ENCODE measurements around the gene DNAJC5G. TPM values are rescaled to one million over a fixed set of nuclear protein-coding genes. Genes with fewer than 3 reads are reported as not detected.

The DNAJC5G gene
- total and polyA plus RNA-seq, 2 of the 13 experiments (the other 11 are each of a cell fraction or from before 2014, with no cell fraction given): 0.05 TPM; not detected in 1

GRCh38 chr2:27249891-27250651, 25.2 kb upstream of the DNAJC5G start (continued):
- TF ChIP-seq HMGXB4 (CRISPR knock-in tag; IDR thresholded peaks at IDR 0.05; ENCODE audit: borderline replicate concordance in 1 of 2, low read depth in 1 of 2) (peak; percentile 95 to 97), ZNF704 (CRISPR knock-in tag; IDR thresholded peaks at IDR 0.05; ENCODE audit: borderline replicate concordance) (0 out of 2 replicates have a peak, but pooled peaks have one; percentile 21), SATB2 (CRISPR knock-in tag; IDR thresholded peaks at IDR 0.05) (no peak), EZH2 (conservative IDR thresholded peaks at IDR 0.05; ENCODE audit: low read depth, low read length) (no peak), TGIF2 (CRISPR knock-in tag; IDR thresholded peaks at IDR 0.05) (no peak), SPEN (CRISPR knock-in tag; IDR thresholded peaks at IDR 0.05; ENCODE audit: low read depth) (peak; percentile 75), U2AF1 (optimal IDR thresholded peaks at IDR 0.05; ENCODE audit: low read depth, low read length) (no peak), ZNF124 (CRISPR knock-in tag; IDR thresholded peaks at IDR 0.05) (no peak), ZNF335 (CRISPR knock-in tag; IDR thresholded peaks at IDR 0.05) (0 out of 2 replicates have a peak, but pooled peaks have one; percentile 45), GABPB1 (CRISPR knock-in tag; IDR thresholded peaks at IDR 0.05) (peak; percentile 87), ZBTB26 (CRISPR knock-in tag; IDR thresholded peaks at IDR 0.05; ENCODE audit: borderline replicate concordance) (peak; percentile 51; the same call in 1 of the 2 replicates), POLR2AphosphoS2 (IDR thresholded peaks at IDR 0.05; ENCODE audit: low read depth, low read length) (no peak), ZSCAN30 (CRISPR knock-in tag; IDR thresholded peaks at IDR 0.05) (no peak), ZIK1 (CRISPR knock-in tag; IDR thresholded peaks at IDR 0.05; ENCODE audit: borderline replicate concordance, low read depth) (0 out of 2 replicates have a peak, but pooled peaks have one; percentile 8), HMG20A (CRISPR knock-in tag; IDR thresholded peaks at IDR 0.05; ENCODE audit: borderline replicate concordance) (no peak), ZMYM2 (CRISPR knock-in tag; IDR thresholded peaks at IDR 0.05) (peak; percentile 60; the same call in 1 of the 2 replicates), ATRX (CRISPR knock-in tag; IDR thresholded peaks at IDR 0.05; ENCODE audit: borderline replicate concordance) (no peak), SP2 (CRISPR knock-in tag; IDR thresholded peaks at IDR 0.05) (peak; percentile 28; the same call in 1 of the 2 replicates), ZNF75D (CRISPR knock-in tag; IDR thresholded peaks at IDR 0.05; ENCODE audit: borderline replicate concordance) (no peak), ZFP36L2 (CRISPR knock-in tag; IDR thresholded peaks at IDR 0.05) (peak; percentile 68; the same call in 1 of the 2 replicates), ZNF792 (CRISPR knock-in tag; IDR thresholded peaks at IDR 0.05) (no peak), NAIF1 (CRISPR knock-in tag; IDR thresholded peaks at IDR 0.05; ENCODE audit: borderline replicate concordance) (0 out of 2 replicates have a peak, but pooled peaks have one; percentile 40), ADNP (CRISPR knock-in tag; IDR thresholded peaks at IDR 0.05) (no peak), HOXA5 (CRISPR knock-in tag; IDR thresholded peaks at IDR 0.05) (peak; percentile 83; the same call in 1 of the 2 replicates), MAX (IDR thresholded peaks at IDR 0.05) (peak; percentile 95)
